ENCODE measurements around the gene SH3D19.
A peak's percentile ranks its signal among the peaks of the same experiment; 100 is the strongest.

SH3D19 gene

GRCh38 chr4:151325111-151325948, at the start of gene SH3D19:
TSS of gene SH3D19 (minus strand) at chr4:151325605. CDS start at chr4:151325352, 253 bp downstream.
- Histone ChIP-seq H3K4me3 (ENCODE audit: insufficient read depth, low read length, poor library complexity, severe bottlenecking) (no peak within 1 kb of the TSS), H3K4me2 (ENCODE audit: low read depth, low read length, poor library complexity, severe bottlenecking) (no peak within 1 kb of the TSS), H3K9ac (ENCODE audit: low read length) (no peak within 1 kb of the TSS), H3K79me2 (ENCODE audit: insufficient read depth, low read length) (no peaks in the 10 kb centered on the region), H3K36me3 (ENCODE audit: low read length) (no peaks in the 10 kb centered on the region), H3K27ac (ENCODE audit: low read depth, low read length) (no peak within 1 kb of the TSS), H4K20me1 (ENCODE audit: low read depth, low read length) (no peaks in the 10 kb centered on the region), H3K9me2 (replicated peaks; ENCODE audit: insufficient read depth, low read length) (no peaks in the 10 kb centered on the region), H3F3A (ENCODE audit: insufficient read depth) (no peaks in the 10 kb centered on the region), H3K27me3 (ENCODE audit: low read length) (no peaks in the 10 kb centered on the region), H3K9me3 (ENCODE audit: insufficient read depth, low read length) (no peaks in the 10 kb centered on the region), H2AFZ (ENCODE audit: low read depth, low read length, severe bottlenecking) (no peak within 1 kb of the TSS)
- no peak for TF ChIP-seq CTCF (IDR thresholded peaks at IDR 0.05; ENCODE audit: insufficient read depth, low read length, poor library complexity, severe bottlenecking)
- TF ChIP-seq EZH2phosphoT487 (conservative IDR thresholded peaks at IDR 0.05; ENCODE audit: low read length): no peak

GRCh38 chr4:151362404-151363164, 37.2 kb upstream of the SH3D19 start:
- TF ChIP-seq EZH2phosphoT487 (conservative IDR thresholded peaks at IDR 0.05; ENCODE audit: low read length): no peak
- TF ChIP-seq CTCF (IDR thresholded peaks at IDR 0.05; ENCODE audit: insufficient read depth, low read length, poor library complexity, severe bottlenecking): peak; percentile 97
- Histone ChIP-seq H4K20me1 (ENCODE audit: low read depth, low read length) (no peaks in the 10 kb centered on the region), H3K9me2 (replicated peaks; ENCODE audit: insufficient read depth, low read length) (no peaks in the 10 kb centered on the region), H3K27me3 (ENCODE audit: low read length) (no peaks in the 10 kb centered on the region), H3K27ac (ENCODE audit: low read depth, low read length) (no peak overlapping the region), H3K9me3 (ENCODE audit: insufficient read depth, low read length) (no peaks in the 10 kb centered on the region), H3K79me2 (ENCODE audit: insufficient read depth, low read length) (no peaks in the 10 kb centered on the region), H2AFZ (ENCODE audit: low read depth, low read length, severe bottlenecking) (peak overlapping the region; percentile 16), H3K9ac (ENCODE audit: low read length) (no peak overlapping the region), H3K4me3 (ENCODE audit: insufficient read depth, low read length, poor library complexity, severe bottlenecking) (no peak overlapping the region), H3K4me2 (ENCODE audit: low read depth, low read length, poor library complexity, severe bottlenecking) (no peak overlapping the region), H3K36me3 (ENCODE audit: low read length) (no peaks in the 10 kb centered on the region), H3F3A (ENCODE audit: insufficient read depth) (no peaks in the 10 kb centered on the region)

- no peak overlapping the region for H3K4me3 ChIP-seq (ENCODE audit: insufficient read depth, low read length, poor library complexity, severe bottlenecking)
- no peaks in the 10 kb centered on the region for H4K20me1 ChIP-seq (ENCODE audit: low read depth, low read length)
- H3F3A ChIP-seq (ENCODE audit: insufficient read depth): no peaks in the 10 kb centered on the region
- H3K9me3 ChIP-seq (ENCODE audit: insufficient read depth, low read length): no peaks in the 10 kb centered on the region
- H3K79me2 ChIP-seq (ENCODE audit: insufficient read depth, low read length): no peaks in the 10 kb centered on the region
- TF ChIP-seq CTCF (IDR thresholded peaks at IDR 0.05; ENCODE audit: insufficient read depth, low read length, poor library complexity, severe bottlenecking) (no peak), EZH2phosphoT487 (conservative IDR thresholded peaks at IDR 0.05; ENCODE audit: low read length) (no peak)
- H3K9me2 ChIP-seq (replicated peaks; ENCODE audit: insufficient read depth, low read length): no peaks in the 10 kb centered on the region
- no peaks in the 10 kb centered on the region for H3K36me3 ChIP-seq (ENCODE audit: low read length)
- no peak overlapping the region for H3K27ac ChIP-seq (ENCODE audit: low read depth, low read length)
- H2AFZ ChIP-seq (ENCODE audit: low read depth, low read length, severe bottlenecking): no peak overlapping the region
- no peak overlapping the region for H3K9ac ChIP-seq (ENCODE audit: low read length)
- no peak overlapping the region for H3K4me2 ChIP-seq (ENCODE audit: low read depth, low read length, poor library complexity, severe bottlenecking)
- H3K27me3 ChIP-seq (ENCODE audit: low read length): no peaks in the 10 kb centered on the region
Measured at GRCh38 chr4:151361966-151362365, 36.6 kb upstream of the SH3D19 start.
